CD4-positive, alpha-beta T cell treated with Interleukin-17A for 1 hour (primary cell): ENCODE measurements around the gene WDR38.

ENCODE experiments used
- DNase-seq: peaks from one replicate; pipeline ENCODE4 v3.0.0-alpha.2; 2020

The WDR38 gene

GRCh38 chr9:124886461-124886860 is 33.2 kb downstream of the WDR38 start:
- DNase-seq, result no peak

DNA sequence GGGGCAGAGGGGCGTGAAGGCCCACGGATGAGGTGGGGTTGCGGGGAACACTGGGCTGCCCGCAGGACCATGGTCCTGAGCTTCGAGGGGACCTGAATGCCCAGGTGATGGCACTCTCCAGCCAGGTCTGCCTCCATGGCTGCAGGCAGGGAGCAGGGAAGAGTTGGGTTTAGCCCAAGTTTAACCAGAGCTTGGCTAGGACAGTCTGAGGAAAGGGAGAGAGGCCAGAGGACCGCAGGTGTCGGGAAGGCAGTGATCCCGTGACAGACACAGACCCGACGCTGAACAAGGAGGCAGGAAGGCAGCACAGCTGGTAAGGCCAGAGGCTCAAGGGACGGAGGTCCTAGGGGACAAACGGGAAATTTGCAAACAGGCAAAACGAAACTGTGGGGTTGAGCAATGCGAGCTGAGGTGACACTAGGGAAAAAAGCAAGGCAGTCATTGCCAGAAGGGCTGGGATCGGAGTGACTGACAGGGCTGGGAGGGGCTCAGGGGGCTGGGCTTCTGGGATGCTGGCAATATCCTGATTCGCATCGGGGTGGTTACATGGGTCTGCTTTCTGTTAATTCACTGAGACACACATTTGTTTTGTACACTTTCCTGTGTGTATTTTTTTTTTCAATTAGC is 33.7 kb downstream of the WDR38 start:
- DNase-seq, result no peak

DNA sequence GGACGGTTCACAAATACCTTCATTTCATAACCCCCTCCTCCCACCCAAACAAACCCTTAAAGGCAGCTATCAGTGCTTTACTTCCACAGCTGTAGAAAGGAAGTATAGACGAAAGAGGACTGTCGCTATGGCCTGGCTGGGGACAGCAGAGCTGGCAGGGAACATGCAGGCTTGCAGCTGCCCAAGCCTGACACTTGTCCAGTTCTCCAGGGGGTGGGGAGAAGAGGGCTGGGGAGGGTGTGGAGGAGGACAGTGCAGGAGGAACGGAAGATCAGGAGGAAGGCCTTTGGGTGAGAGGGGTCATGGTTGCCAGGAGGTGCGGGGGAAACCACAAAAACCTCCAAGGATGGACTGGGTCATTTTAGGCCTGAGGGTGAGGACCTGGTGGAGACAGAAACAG is 34.6 kb downstream of the WDR38 start:
- no peak for DNase-seq

DNA sequence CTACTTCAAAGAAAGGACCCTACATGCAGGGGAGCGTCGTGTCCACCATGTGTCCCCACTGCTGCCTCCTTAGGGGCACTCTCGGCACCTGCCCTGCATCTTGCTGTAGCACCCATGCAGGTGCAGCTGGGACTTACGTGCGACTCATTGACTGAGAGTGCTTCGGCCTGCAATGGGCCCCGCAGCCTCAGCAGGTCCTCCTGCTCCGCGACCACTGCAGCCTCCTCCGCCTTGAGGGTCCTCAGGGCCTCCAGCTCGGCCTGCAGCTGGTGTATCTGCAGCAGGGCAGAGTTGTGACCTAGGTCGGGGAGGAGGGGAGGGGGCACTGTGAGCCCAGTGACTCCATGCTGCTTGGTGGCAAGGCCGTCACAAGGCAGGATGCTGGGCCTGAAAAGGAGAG is 35.7 kb downstream of the WDR38 start:
- DNase-seq, result no peak

- no peak for DNase-seq
Observed at GRCh38 chr9:124890179-124890578, 36.9 kb downstream of the WDR38 start.

DNA sequence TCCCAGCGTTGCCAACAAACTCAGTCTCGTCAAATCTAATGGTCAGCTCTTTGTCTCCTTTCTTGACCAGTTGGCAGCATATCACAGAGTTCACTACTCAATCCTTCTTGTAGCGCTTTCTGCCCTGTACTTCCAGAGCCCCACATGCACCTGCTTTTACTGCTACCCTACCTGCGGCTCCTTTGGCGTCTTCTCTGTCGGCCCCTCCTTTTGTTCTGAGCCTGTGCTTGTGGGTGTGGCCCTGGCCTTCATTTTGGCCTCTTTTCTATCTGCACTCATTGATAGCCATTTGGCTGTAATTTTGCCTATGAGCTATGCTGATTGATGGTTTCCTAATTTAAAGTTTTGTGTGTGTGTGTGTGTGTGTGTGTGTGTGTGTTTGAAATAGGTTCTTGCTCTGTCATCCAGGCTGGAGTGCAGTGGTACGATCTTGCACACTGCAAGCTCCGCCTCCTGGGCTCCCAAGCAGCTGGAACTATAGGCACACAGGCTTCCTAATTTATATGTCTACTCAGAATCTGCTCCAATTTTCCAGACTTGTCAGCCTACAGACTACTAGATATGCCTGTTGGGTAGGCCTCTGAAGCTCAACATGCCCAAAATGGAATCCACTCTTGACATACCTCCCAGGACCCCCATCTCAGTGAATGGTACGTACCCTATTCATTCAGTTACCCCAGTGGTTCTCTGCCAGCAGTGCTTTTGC is 40.9 kb downstream of the WDR38 start:
- no peak for DNase-seq

DNA sequence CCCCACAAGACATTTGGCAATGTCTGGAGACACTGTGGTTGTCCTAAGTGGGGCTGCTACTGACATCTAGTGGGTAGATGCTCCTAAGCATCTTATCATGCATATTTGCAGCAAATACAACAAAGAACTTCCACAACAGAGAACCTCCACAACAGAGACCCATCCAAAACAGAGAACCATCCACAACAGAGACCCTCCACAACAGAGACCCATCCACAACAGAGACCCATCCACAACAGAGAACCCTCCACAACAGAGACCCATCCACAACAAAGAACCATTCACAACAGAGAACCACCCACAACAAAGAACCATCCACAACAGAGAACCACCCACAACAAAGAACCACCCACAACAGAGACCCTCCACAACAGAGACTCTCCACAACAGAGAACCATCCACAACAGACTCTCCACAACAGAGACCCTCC is 41.5 kb downstream of the WDR38 start:
- DNase-seq, result peak; percentile 67

DNA sequence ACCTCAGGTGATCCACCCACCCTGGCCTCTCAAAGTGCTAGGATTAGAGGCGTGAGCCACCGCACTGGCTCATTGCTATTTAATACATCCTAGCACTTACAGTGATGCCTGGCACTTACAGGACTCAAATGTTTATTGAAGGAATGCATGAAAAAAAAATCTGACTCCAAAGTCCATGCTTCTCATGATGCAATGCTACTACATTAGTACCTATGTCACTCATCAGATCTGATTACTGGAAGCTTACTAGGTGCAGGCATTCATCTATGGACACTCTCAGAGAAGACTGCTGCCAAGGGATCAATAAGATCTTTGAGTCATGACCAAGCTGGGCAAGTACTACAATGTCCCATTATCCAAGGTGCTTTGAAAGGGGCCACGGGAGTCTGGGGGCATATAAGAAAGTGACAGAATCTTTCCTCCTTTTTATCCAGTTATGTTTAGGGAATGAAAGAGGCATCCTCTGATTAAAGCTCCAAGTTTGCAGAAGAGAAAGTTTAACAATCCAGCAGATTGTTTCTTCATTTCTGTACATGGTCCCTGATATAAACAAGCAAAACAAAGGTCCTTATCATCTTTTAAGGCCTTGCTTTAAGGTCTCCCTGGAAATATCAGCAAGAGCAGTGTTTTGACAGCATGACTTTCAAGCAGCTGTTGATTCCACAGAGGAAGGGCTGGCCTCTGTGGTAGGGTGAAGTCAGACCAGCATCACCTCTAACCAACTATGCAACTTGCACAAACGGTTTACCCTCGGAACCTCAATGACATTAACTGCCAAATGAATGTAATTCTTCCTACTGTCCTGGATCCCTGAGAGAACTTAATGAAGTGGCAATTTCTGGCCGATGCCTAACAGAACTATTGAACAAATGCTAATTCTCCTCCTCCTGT is 44.6 kb downstream of the WDR38 start:
- no peak for DNase-seq

GRCh38 chr9:124899845-124900244 is 46.6 kb downstream of the WDR38 start:
- DNase-seq, result no peak

DNA sequence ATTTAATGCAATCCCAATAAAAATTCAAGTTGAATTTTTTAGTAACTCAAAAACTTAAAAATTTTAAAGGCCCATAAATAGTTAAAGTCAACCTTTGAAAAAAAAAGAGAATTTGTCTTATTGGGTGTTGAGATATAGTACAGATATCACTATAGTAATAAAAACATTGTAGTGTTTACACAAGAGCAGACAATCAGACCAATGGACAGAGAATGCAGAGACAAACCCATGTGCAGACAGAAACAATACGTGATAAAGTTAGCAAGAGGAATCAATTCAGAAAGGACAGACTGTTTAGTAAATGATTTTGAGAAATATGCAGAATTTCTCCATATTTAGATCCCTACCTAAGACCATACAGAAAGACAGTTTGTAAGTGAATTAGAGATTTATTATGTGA is 53.7 kb downstream of the WDR38 start:
- DNase-seq, result no peak
